GM12878 (cell line): ENCODE measurements around the gene ATP6V0C. TPM values are rescaled to one million over a fixed set of nuclear protein-coding genes. Genes with fewer than 3 reads are reported as not detected.
"Not testable (repeated sequence)": the region's sequence is repeated elsewhere in the genome, so short reads cannot be mapped to it uniquely, and the experiment has no call there.

Experiments used
- ATAC-seq: fragments of 200-7000 bp; cut with Tn5 transposase; 3 replicates; pipeline ENCODE4 v1.9.1; 2020; ENCODE audit warnings: mild to moderate bottlenecking, moderate library complexity
- BruUV-seq: library from RNA; stranded (reverse); fragments of 400-500 nt; replicated peaks from 2 replicates; lab custom pipeline; 2021; lab: Mats Ljungman, UMichigan
- CTCF ChIA-PET: fragments of 300-600 bp; sonication (Branson Sonifier 250); formaldehyde crosslinking; extraction: SDS; loops from one replicate; lab custom pipeline; 2021; ENCODE audit warnings: inconsistent platforms; lab: Yijun Ruan, JAX
- POLR2A ChIA-PET: fragments of 350-600 bp; formaldehyde crosslinking; extraction: SDS; loops from one replicate; lab custom pipeline; 2021; ENCODE audit warnings: inconsistent platforms; lab: Charles Lee
- RAD21 ChIA-PET: fragments of 300-600 bp; sonication (Branson Sonifier 250); formaldehyde crosslinking; loops from one replicate; lab custom pipeline; 2023; ENCODE audit warnings: antibody characterized with exemption; ENCODE audit not compliant: unreplicated experiment; lab: Charles Lee
- SMC1A ChIA-PET: fragments of 300-600 bp; sonication (Branson Sonifier 250); formaldehyde crosslinking; loops from one replicate; lab custom pipeline; 2023; ENCODE audit not compliant: unreplicated experiment, uncharacterized antibody; lab: Charles Lee
- DNase-seq: peaks from one replicate; pipeline ENCODE4 v3.0.0-alpha.2; 2011; ENCODE audit warnings: low read depth, low spot score
- FAIRE-seq: peaks from 3 replicates; lab custom pipeline; 2011; peaks lifted over from hg19 to GRCh38; lab: Jason Lieb, UNC
- H2AFZ ChIP-seq: 2 replicates; pipeline ENCODE4 v1.6.0; 2011; ENCODE audit warnings: low read depth, low read length, control low read depth; ENCODE audit not compliant: control insufficient read depth
- H3K27ac ChIP-seq: 2 replicates; pipeline ENCODE4 v1.5.1; 2011; ENCODE audit warnings: control low read depth; ENCODE audit not compliant: control insufficient read depth, insufficient read depth
- H3K27me3 ChIP-seq, 2 experiments: replicated peaks in 1 of 2; 2 replicates each; pipeline versions ENCODE4 v1.6.0 to v1.6.1; 2011; ENCODE audit warnings: low read length in 1 of 2; ENCODE audit not compliant: control insufficient read depth in 2 of 2, insufficient read depth in 2 of 2
- H3K36me3 ChIP-seq, 2 experiments: 2 replicates each; pipeline ENCODE4 v1.5.1; 2011; ENCODE audit warnings: low read length in 1 of 2; ENCODE audit not compliant: control insufficient read depth in 2 of 2, insufficient read depth in 2 of 2
- H3K4me1 ChIP-seq: 2 replicates; pipeline ENCODE4 v1.6.1; 2011; ENCODE audit warnings: mild to moderate bottlenecking, low read length, moderate library complexity, mixed read lengths; ENCODE audit not compliant: control insufficient read depth, insufficient read depth
- H3K4me2 ChIP-seq: 2 replicates; pipeline ENCODE4 v1.6.0; 2011; ENCODE audit warnings: control low read depth; ENCODE audit not compliant: control insufficient read depth, insufficient read depth
- H3K4me3 ChIP-seq: fragments of 200-600 bp; sonication (generic); 2 replicates; pipeline ENCODE4 v1.5.1; 2016
- H3K79me2 ChIP-seq: 2 replicates; pipeline ENCODE4 v1.6.0; 2011; ENCODE audit warnings: low read length; ENCODE audit not compliant: control insufficient read depth, insufficient read depth
- H3K9ac ChIP-seq: 2 replicates; pipeline ENCODE4 v1.8.0; 2011; ENCODE audit warnings: low read length, control low read depth, mixed read lengths; ENCODE audit not compliant: control insufficient read depth, insufficient read depth
- H3K9me3 ChIP-seq: replicated peaks from 3 replicates; pipeline ENCODE4 v1.5.1; 2011; ENCODE audit warnings: mild to moderate bottlenecking, low read length; ENCODE audit not compliant: control insufficient read depth, insufficient read depth
- H4K20me1 ChIP-seq: 2 replicates; pipeline ENCODE4 v1.6.0; 2011; ENCODE audit not compliant: control insufficient read depth, insufficient read depth
- HDGF ChIP-seq: fragments of 450-650 bp; IDR thresholded peaks from 2 replicates; pipeline ENCODE4 v1.6.1; 2016; ENCODE audit warnings: antibody characterized with exemption
- NR2C1 ChIP-seq: fragments of 450-650 bp; IDR thresholded peaks from 2 replicates; pipeline ENCODE4 v1.6.1; 2017; ENCODE audit warnings: antibody characterized with exemption, mild to moderate bottlenecking, moderate library complexity
- PKNOX1 ChIP-seq: fragments of 450-650 bp; IDR thresholded peaks from 2 replicates; pipeline ENCODE4 v1.6.1; 2016; ENCODE audit warnings: mild to moderate bottlenecking
- SPI1 ChIP-seq: IDR thresholded peaks from 2 replicates; pipeline ENCODE4 v1.6.1; 2011; ENCODE audit warnings: low read depth, mild to moderate bottlenecking, low read length, moderate library complexity, borderline replicate concordance; ENCODE audit not compliant: insufficient read depth
- WGBS: methylation state at CpG from one replicate; pipeline ENCODE4 v1.1.6; 2016; ENCODE audit warnings: low lambda C conversion rate; ENCODE audit not compliant: insufficient replicate concordance, insufficient coverage; ENCODE audit errors: missing lambda C conversion rate; 5-methylcytosine and 5-hydroxymethylcytosine counted together
- in situ Hi-C: fragments of 300-500 bp; cut with MboI; formaldehyde crosslinking; loops from 9 replicates; pipeline ENCODE4 v1.14.3; 2018; ENCODE audit warnings: mixed read lengths
- intact Hi-C: fragments of 100-400 bp; cut with micrococcal nuclease; formaldehyde crosslinking; loops from one replicate; pipeline ENCODE4 v1.14.2; 2022; ENCODE audit not compliant: unreplicated experiment
- polyA plus RNA-seq, 11 experiments: library from polyadenylated mRNA; depleted of rRNA in 4 of 11; unstranded in 6 of 11; stranded (reverse) in 5 of 11; fragments of >200 nt; fragmentation: Nextera tagmentation in 4 of 11; fragmentation: Illumina TruSeq in 1 of 11; extraction: Ambion mirVana in 4 of 11; extraction: Trizol in 1 of 11; gene quantifications; 1 replicate in 1 of 11; 2 replicates in 10 of 11; pipeline versions ENCODE4 v1.2.1 to v1.2.3, GENCODE V29; 2011 to 2016; ENCODE audit warnings: inconsistent platforms in 2 of 11, missing spikeins in 2 of 11, low read depth in 1 of 11
- total RNA-seq, 4 experiments: library from RNA; depleted of rRNA in 3 of 4; stranded (reverse); fragments of >200 nt in 3 of 4; fragmentation: Illumina TruSeq in 1 of 4; extraction: Trizol in 1 of 4; gene quantifications; 2 replicates each; pipeline versions ENCODE4 v1.2.1 to v1.2.3, GENCODE V29; 2013 to 2021

The ATP6V0C gene
- total and polyA plus RNA-seq, 10 of the 15 experiments (the other 5 are each of a cell fraction or from before 2014, with no cell fraction given): 2.4 to 135 (median 18.4) TPM

- SMC1A ChIA-PET, DNase-seq, H4K20me1 ChIP-seq, BruUV-seq, H3K27ac ChIP-seq, H2AFZ ChIP-seq, H3K27me3 ChIP-seq, H3K9me3 ChIP-seq, H3K9ac ChIP-seq, POLR2A ChIA-PET, H3K36me3 ChIP-seq, H3K4me3 ChIP-seq, H3K4me1 ChIP-seq, FAIRE-seq, in situ Hi-C loops, intact Hi-C loops: not testable (repeated sequence)
- H3K4me2 ChIP-seq: peak overlapping the region; percentile 59
- ChIA-PET RAD21 (interaction anchor here (0.6 kb wide), 1 partner anchor 39 kb away, joined by 3 read pairs; no protein-coding TSS in a partner anchor), CTCF (interaction anchor here (1.0 kb wide), 1 partner anchor 157 kb away, joined by 4 read pairs; no protein-coding TSS in a partner anchor)
- 71% methylated on average over 3 of the region's 4 CpGs for WGBS
- H3K79me2 ChIP-seq: peaks cover 29% of the 10 kb centered on the region
- TF ChIP-seq HDGF (peak; percentile 13; the same call in 1 of the 2 replicates), PKNOX1 (0 out of 2 replicates have a peak, but pooled peaks have one; percentile 17), SPI1 (peak; percentile 36; the same call in 1 of the 2 replicates)
- ATAC-seq: peak; percentile 55
Measured at GRCh38 chr16:2540912-2541311, 27.2 kb downstream of the ATP6V0C start.

- H3K4me1 ChIP-seq, H4K20me1 ChIP-seq, H3K27me3 ChIP-seq, POLR2A ChIA-PET, intact Hi-C loops, H3K36me3 ChIP-seq, SMC1A ChIA-PET, BruUV-seq, DNase-seq, H3K27ac ChIP-seq, RAD21 ChIA-PET, in situ Hi-C loops, H3K9ac ChIP-seq, H2AFZ ChIP-seq, H3K9me3 ChIP-seq, CTCF ChIA-PET, FAIRE-seq: not testable (repeated sequence)
- 0 out of 2 replicates have a peak, but pooled peaks have one; percentile 40 for TF ChIP-seq NR2C1
- 0 out of 2 replicates have a peak, but pooled peaks have one; percentile 4 for TF ChIP-seq HDGF
- H3K4me3 ChIP-seq: 0 out of 2 replicates have a peak overlapping the region, but pooled peaks have one; percentile 36
- H3K79me2 ChIP-seq: peaks cover 29% of the 10 kb centered on the region
- peak overlapping the region; percentile 59 for H3K4me2 ChIP-seq
- ATAC-seq: peak; percentile 13
- 22% methylated on average over 6 of the region's 6 CpGs for WGBS
Measured at GRCh38 chr16:2541409-2541808, 27.7 kb downstream of the ATP6V0C start.

- SMC1A ChIA-PET: not testable (repeated sequence)
Measured at GRCh38 chr16:2543771-2544170, 30.0 kb downstream of the ATP6V0C start.

More at GRCh38 chr16:2543771-2544170, 30.0 kb downstream of the ATP6V0C start:
- H3K9ac ChIP-seq, CTCF ChIA-PET, H3K27me3 ChIP-seq, RAD21 ChIA-PET, ATAC-seq, H3K36me3 ChIP-seq, H3K4me1 ChIP-seq, intact Hi-C loops, DNase-seq, BruUV-seq, H3K4me2 ChIP-seq, H3K27ac ChIP-seq, FAIRE-seq, in situ Hi-C loops, H3K4me3 ChIP-seq, H3K9me3 ChIP-seq, H4K20me1 ChIP-seq, H2AFZ ChIP-seq: not testable (repeated sequence)
- H3K79me2 ChIP-seq: peaks cover 27% of the 10 kb centered on the region
- 95% methylated on average over 14 of the region's 14 CpGs for WGBS
- POLR2A ChIA-PET: interaction anchor here (0.7 kb wide), 1 partner anchor 255 kb away, joined by 3 read pairs; no protein-coding TSS in a partner anchor
